ENCODE measurements around the gene LIPA.

- TF ChIP-seq CTCF (IDR thresholded peaks at IDR 0.05; ENCODE audit: borderline replicate concordance, extremely low read depth, low read length, poor library complexity, severe bottlenecking) (no peak), EZH2 (IDR thresholded peaks at IDR 0.05; ENCODE audit: borderline replicate concordance, low read depth, low read length, severe bottlenecking) (no peak)
Observed at GRCh38 chr10:89216056-89216455, 35.5 kb downstream of the LIPA start.

Data from DND-41 (cell line).